Stimulated activated CD8-positive, alpha-beta memory T cell treated with anti-CD3 and anti-CD28 coated beads, Interleukin-4, amount 100 ng/mL, for 48 hours (primary cell): ENCODE data around the gene TSPAN5.

Source experiments
- DNase-seq: peaks from one replicate; pipeline ENCODE4 v3.0.0-alpha.2; 2020

Gene TSPAN5

GRCh38 chr4:98615991-98616390 lies 42.4 kb downstream of the TSPAN5 start:
- no peak for DNase-seq

GRCh38 chr4:98614662-98615061 lies 43.7 kb downstream of the TSPAN5 start:
- no peak for DNase-seq

- no peak for DNase-seq
Observed at GRCh38 chr4:98614094-98614493, 44.3 kb downstream of the TSPAN5 start.

GRCh38 chr4:98613453-98614075 lies 44.8 kb downstream of the TSPAN5 start:
- no peak for DNase-seq

- no peak for DNase-seq
Observed at GRCh38 chr4:98612318-98613250, 45.8 kb downstream of the TSPAN5 start.

GRCh38 chr4:98611677-98612317 lies 46.6 kb downstream of the TSPAN5 start:
- DNase-seq: no peak

- DNase-seq: no peak
Observed at GRCh38 chr4:98610926-98611676, 47.3 kb downstream of the TSPAN5 start.

GRCh38 chr4:98610431-98610830 lies 48.0 kb downstream of the TSPAN5 start:
- DNase-seq: no peak

- DNase-seq: no peak
Observed at GRCh38 chr4:98609934-98610333, 48.5 kb downstream of the TSPAN5 start.

GRCh38 chr4:98608356-98608755 lies 50.1 kb downstream of the TSPAN5 start:
- no peak for DNase-seq

GRCh38 chr4:98606894-98607293 lies 51.5 kb downstream of the TSPAN5 start:
- no peak for DNase-seq

- DNase-seq: no peak
Observed at GRCh38 chr4:98605216-98605615, 53.2 kb downstream of the TSPAN5 start.

GRCh38 chr4:98604723-98605122 lies 53.7 kb downstream of the TSPAN5 start:
- no peak for DNase-seq

GRCh38 chr4:98603683-98604521 lies 54.5 kb downstream of the TSPAN5 start:
- DNase-seq: no peak

GRCh38 chr4:98602270-98602669 lies 56.1 kb downstream of the TSPAN5 start:
- DNase-seq: no peak

- DNase-seq: peak; percentile 40
Observed at GRCh38 chr4:98601708-98602107, 56.7 kb downstream of the TSPAN5 start.

GRCh38 chr4:98599617-98600205 lies 58.7 kb downstream of the TSPAN5 start:
- no peak for DNase-seq

- DNase-seq: no peak
Observed at GRCh38 chr4:98586962-98587354, 71.5 kb downstream of the TSPAN5 start.

GRCh38 chr4:98586291-98586961 lies 72.0 kb downstream of the TSPAN5 start:
- no peak for DNase-seq

GRCh38 chr4:98585596-98585995 lies 72.8 kb downstream of the TSPAN5 start:
- DNase-seq: no peak

GRCh38 chr4:98584265-98584664 lies 74.1 kb downstream of the TSPAN5 start:
- DNase-seq: no peak
